HG03196 (cell line): ENCODE results near the gene GPR21.

Experiments used
- ATAC-seq: cut with Tn5 transposase; IDR thresholded peaks from one replicate; pipeline ENCODE4 v1.9.1; 2021; ENCODE audit not compliant: unreplicated experiment

Gene GPR21

GRCh38 chr9:123033864-123034601 lies 566 bp downstream of the GPR21 start:
- no peak for ATAC-seq

DNA sequence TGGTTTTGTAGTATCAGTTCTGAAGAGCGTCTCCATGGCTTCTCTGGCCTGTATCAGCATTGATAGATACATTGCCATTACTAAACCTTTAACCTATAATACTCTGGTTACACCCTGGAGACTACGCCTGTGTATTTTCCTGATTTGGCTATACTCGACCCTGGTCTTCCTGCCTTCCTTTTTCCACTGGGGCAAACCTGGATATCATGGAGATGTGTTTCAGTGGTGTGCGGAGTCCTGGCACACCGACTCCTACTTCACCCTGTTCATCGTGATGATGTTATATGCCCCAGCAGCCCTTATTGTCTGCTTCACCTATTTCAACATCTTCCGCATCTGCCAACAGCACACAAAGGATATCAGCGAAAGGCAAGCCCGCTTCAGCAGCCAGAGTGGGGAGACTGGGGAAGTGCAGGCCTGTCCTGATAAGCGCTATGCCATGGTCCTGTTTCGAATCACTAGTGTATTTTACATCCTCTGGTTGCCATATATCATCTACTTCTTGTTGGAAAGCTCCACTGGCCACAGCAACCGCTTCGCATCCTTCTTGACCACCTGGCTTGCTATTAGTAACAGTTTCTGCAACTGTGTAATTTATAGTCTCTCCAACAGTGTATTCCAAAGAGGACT lies 1.5 kb downstream of the GPR21 start:
- no peak for ATAC-seq

GRCh38 chr9:123035791-123036190 lies 2.3 kb downstream of the GPR21 start:
- ATAC-seq = no peak

- no peak for ATAC-seq
These were observed 3.6 kb downstream of the GPR21 start for GRCh38 chr9:123036893-123037545.

DNA sequence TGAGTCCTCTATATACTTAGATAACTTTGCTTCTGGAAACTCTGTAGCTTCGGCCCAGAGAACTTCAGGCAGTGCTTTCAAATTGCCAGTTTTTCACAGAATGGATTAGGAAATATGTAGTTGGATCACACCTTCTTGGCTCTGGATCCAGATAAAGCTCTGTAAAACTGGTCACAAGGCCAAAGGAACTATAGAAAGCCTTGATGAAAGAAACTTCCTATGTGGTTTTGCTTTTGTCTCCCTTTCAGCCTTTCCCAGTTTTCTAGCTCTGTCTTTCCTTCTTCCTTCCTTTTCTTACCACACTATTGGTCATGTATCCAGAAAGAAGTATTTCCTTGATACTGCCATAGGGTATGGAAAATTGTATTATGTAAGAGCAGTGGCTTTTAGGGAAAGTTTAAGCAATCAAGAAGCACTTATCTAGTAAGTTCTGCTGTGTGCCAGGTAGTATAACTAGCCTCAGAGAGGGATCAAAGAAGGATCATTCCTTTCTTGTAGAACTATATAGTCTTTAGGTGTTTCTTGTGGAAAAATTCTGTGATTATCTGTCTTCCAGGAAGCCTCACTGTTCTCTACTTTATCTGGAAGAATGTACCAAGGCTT lies 6.3 kb downstream of the GPR21 start:
- ATAC-seq = no peak

GRCh38 chr9:123040801-123041200 lies 7.3 kb downstream of the GPR21 start:
- no peak for ATAC-seq

DNA sequence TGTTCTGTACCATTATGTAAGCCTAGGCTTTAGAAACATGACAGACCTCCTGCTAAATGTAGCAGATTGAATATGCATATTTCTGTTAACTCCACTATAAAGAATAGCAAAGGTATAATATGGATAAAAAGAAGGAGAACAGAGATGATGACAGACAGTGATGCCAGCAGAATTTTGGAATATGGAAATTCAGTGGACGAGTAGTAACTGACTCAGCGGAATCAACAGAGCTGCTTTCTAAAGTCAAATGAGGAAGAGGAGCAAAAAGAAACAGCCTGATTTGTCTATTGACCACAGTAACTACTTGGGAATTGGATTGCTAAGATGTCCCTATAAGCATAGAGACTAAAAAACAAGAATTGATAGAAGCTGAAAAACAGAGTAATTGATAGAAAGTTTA lies 8.0 kb downstream of the GPR21 start:
- ATAC-seq = no peak

- ATAC-seq = no peak
These were observed 9.8 kb downstream of the GPR21 start for GRCh38 chr9:123043081-123043939.

GRCh38 chr9:123044586-123044985 lies 11.1 kb downstream of the GPR21 start:
- no peak for ATAC-seq

- ATAC-seq = no peak
These were observed 13.1 kb downstream of the GPR21 start for GRCh38 chr9:123046406-123047195.

- ATAC-seq = no peak
These were observed 15.3 kb downstream of the GPR21 start for GRCh38 chr9:123048748-123049147.

DNA sequence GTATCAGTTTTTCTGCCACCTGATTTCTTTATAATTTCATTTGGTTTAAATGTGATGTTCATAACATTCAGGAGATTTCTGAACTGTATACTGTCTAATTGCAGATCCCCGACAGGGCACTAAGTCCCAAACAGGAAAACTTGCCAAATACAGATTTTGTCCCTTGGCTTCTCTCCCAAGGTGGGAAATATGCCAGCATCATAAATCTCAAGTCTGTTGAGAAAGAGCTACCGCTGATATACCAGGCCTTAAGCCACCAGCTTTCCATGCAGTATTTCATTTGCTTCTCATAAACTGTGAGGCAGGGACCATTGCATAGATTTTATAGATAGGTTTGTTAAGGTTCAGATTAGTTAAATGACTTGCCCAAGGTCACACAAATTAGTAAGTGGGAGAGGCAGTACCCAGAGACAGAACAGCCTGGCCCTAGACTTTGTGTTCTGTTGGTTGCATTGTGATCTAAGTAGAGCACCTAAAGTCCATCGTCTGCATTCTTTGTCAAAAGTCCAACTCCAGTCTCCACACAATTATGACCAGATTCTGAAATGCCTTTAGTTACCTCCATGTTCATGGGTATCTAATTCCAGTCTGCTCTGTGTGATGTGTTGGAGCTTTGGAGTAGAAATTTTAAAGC lies 16.2 kb downstream of the GPR21 start:
- no peak for ATAC-seq

- ATAC-seq = no peak
These were observed 19.6 kb downstream of the GPR21 start for GRCh38 chr9:123053046-123053445.

DNA sequence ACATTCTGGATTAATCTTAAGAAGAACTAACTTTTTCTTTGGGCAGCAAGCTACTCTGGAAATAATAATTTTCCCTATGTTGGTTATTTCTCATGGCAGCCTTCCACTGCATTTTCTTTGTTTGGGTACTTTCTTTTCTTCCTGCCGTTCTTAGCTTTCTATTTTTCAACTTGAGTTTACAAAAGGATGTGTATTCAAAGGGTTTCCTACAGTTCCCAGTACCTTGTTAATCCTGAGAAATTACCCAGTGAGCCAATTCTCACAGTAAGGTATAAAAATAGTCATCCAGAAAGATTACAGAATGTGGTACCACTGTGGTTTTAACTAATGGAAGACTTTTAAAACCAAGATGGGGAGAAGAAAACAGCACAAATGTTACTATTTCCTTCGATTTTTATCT lies 20.2 kb downstream of the GPR21 start:
- ATAC-seq = no peak

- ATAC-seq = no peak
These were observed 25.4 kb downstream of the GPR21 start for GRCh38 chr9:123058834-123059233.

GRCh38 chr9:123059472-123060220 lies 26.2 kb downstream of the GPR21 start:
- ATAC-seq = no peak

- ATAC-seq = no peak
These were observed 27.7 kb downstream of the GPR21 start for GRCh38 chr9:123061216-123061615.

- no peak for ATAC-seq
These were observed 29.1 kb downstream of the GPR21 start for GRCh38 chr9:123062351-123063176.
